ENCODE results near the gene MEF2A. TPM values are rescaled to one million over a fixed set of nuclear protein-coding genes. Genes with fewer than 3 reads are reported as not detected.

Gene MEF2A
- total RNA-seq, 8 experiments from 2014 or later: 12.9 to 65.4 (median 30.9) TPM

DNA sequence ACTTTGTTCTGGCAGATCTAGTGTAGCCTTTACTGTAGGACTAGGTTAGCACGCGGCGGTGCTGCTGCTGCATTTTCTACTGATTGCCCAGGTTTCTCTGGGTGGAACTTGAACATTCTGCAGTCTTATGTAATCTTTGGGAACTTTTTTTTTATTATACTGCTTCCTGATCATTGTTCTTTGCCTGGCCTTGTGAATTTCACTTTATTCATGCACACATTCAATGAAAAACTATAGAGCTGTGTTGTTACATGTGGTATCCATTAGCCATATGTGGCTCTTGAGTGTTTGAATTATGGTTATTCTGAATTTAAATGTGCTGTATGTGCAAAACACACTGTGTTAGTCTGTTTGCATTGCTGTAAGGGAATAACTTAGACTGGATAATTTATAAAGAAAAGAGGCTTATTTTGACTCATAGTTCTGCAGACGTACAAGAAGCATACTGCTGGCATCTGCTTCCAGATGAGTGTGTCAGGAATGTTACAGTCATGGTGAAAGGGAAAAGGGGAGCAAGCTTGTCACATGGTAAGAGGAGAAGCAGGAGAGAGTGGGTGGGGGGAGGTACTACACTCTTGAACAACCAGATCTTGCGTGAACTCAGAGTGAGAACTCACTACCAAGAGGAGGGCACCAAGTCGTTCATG is 26.5 kb downstream of the MEF2A start:
- Histone ChIP-seq H3K4me3 (no peak overlapping the region), H3K4me1 (replicated peaks in 1 of 2) (no peaks in the 10 kb centered on the region), H3K27ac (no peak overlapping the region)
- ATAC-seq (replicated peaks in 6 of 8): peak in 4 of 8 experiments; percentile 35 to 97 (median 78)
- in situ Hi-C loops (cut with MboI; ENCODE audit: low pct_unique_long_range_greater_than_20kb in 2 of 9, low sequenced_read_pairs in 9 of 9, unreplicated experiment in 9 of 9): no loop called here
- WGBS, 10 experiments: 0 to 100% (median 83%) methylated on average over 1 to 6 of the region's 6 CpGs

DNA sequence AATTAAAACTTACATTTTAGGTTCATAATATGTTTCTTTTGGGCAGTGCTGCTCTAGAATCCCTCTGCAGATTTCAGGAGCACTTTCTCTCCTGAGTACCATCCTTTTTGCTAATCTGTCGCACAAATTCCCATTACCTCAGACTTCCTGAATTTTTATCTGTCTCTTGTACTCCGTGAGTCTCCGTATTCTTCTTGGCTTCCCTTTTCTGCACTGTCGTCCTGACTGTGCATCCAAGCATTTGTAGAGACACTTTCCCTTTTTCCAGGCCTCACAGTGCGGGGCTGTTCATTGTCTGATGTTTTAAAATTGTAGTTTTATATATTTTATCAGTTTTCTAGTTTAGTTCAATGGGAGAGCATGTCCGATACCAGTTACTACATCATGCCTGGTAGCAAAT is 27.3 kb downstream of the MEF2A start:
- Histone ChIP-seq H3K4me1 (replicated peaks in 1 of 2) (no peaks in the 10 kb centered on the region), H3K4me3 (no peak overlapping the region), H3K27ac (no peak overlapping the region)
- ATAC-seq (replicated peaks in 6 of 8): no peak
- in situ Hi-C loops (cut with MboI; ENCODE audit: low pct_unique_long_range_greater_than_20kb in 2 of 9, low sequenced_read_pairs in 9 of 9, unreplicated experiment in 9 of 9): no loop called here
- WGBS, 10 experiments: 61 to 96% (median 87%) methylated on average over 4 to 6 of the region's 6 CpGs; no CpG with 5 or more reads in 1 of the 10 experiments

DNA sequence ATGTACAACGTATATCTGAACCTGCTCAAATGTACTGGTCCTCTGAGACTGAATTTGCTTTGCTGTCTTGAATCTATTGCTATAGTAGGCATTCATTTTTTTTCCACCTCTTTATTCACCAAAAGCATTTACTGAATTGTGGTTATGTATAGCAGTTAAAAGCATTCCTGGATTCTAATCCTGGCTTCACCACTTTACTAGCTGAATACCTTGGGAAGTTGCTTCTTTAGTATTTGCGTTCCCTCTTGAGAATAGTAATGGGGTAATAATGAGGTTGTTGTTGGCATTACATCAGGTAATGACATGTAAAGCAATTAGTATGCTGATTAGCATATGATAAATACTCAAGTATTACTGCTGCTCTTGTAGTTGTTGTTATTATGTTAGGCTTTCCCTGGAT is 29.1 kb downstream of the MEF2A start:
- H3K4me3 ChIP-seq: no peak overlapping the region
- in situ Hi-C loops (cut with MboI; ENCODE audit: low pct_unique_long_range_greater_than_20kb in 2 of 9, low sequenced_read_pairs in 9 of 9, unreplicated experiment in 9 of 9): no loop called here
- WGBS, 10 experiments: 60 to 100% (median 96%) methylated on average over 1 to 2 of the region's 2 CpGs; no CpG with 5 or more reads in 1 of the 10 experiments
- no peak overlapping the region for H3K27ac ChIP-seq
- H3K4me1 ChIP-seq (replicated peaks in 1 of 2): no peaks in the 10 kb centered on the region
- ATAC-seq (replicated peaks in 6 of 8): no peak

DNA sequence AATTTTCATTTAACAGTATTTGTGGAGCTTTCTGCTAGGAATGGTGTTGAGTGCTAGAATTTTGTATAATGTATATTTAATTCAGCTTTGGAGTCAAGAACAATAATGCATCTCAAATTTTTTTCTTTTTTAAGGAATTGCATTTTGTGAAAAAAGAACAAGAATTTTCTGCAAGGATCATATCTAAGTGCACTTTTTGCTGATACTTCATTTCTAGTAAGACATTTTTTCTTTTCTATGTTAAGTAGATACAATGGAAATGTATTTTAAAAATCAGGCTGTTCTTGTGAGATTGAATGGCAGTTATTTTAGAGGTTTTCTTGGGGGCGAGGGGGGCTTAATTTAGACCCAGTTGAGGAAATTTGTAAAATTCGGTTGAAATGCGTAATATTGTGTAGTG is 32.5 kb downstream of the MEF2A start:
- 67 to 100% (median 100%) methylated on average over 1 to 3 of the region's 3 CpGs; no CpG with 5 or more reads in 1 of the 10 experiments for WGBS, 10 experiments
- Histone ChIP-seq H3K27ac (no peak overlapping the region), H3K4me3 (no peak overlapping the region), H3K4me1 (replicated peaks in 1 of 2) (no peaks in the 10 kb centered on the region)
- in situ Hi-C loops (cut with MboI; ENCODE audit: low pct_unique_long_range_greater_than_20kb in 2 of 9, low sequenced_read_pairs in 9 of 9, unreplicated experiment in 9 of 9): no loop called here
- ATAC-seq (replicated peaks in 6 of 8): no peak

DNA sequence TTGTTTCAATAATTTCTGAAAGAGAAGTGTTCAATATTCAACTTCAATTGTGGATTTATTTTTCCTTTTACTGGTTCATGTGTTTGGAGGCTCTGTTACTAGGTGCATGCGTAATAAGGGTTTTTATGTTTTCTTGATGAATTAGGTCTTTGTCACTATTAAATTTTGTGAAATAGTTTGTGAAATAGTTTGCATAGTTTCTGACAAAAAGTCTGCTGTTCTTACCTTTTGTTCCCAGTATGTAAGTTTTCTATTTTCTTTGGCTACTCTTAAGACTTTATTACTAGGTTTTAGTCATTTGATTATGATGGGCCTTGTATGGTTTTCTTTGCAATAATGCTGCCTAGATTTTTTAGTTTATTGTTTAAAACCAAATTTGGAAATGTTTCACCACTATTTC is 38.0 kb downstream of the MEF2A start:
- in situ Hi-C loops (cut with MboI; ENCODE audit: low pct_unique_long_range_greater_than_20kb in 2 of 9, low sequenced_read_pairs in 9 of 9, unreplicated experiment in 9 of 9): no loop called here
- H3K27ac ChIP-seq: no peak overlapping the region
- peaks cover 0 to 5% of the 10 kb centered on the region in 2 donors for H3K4me1 ChIP-seq (replicated peaks in 1 of 2)
- ATAC-seq (replicated peaks in 6 of 8): no peak
- no peak overlapping the region for H3K4me3 ChIP-seq
- WGBS, 10 experiments: 86 to 100% (median 100%) methylated on average over 1 of the region's 1 CpG; no CpG with 5 or more reads in 2 of the 10 experiments

DNA sequence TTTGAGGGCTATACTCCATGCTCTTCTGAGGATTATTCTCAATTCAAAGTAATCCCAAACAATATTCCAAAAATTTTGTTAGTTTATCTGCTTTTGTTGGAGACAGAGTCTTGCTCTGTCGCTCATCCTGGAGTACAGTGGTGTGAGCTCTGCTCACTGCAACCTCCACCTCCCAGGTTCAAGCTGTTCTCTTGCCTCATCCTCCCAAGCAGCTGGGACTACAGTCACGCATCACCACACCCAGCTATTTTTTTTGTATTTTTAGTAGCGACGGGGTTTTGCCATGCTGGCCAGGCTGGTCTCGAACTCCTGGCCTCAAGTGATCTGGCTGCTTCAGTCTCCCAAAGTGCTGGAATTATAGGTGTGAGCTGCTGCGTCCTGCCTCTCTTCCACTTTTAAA is 39.1 kb downstream of the MEF2A start:
- no peak overlapping the region for H3K4me3 ChIP-seq
- in situ Hi-C loops (cut with MboI; ENCODE audit: low pct_unique_long_range_greater_than_20kb in 2 of 9, low sequenced_read_pairs in 9 of 9, unreplicated experiment in 9 of 9): no loop called here
- no peak overlapping the region for H3K27ac ChIP-seq
- ATAC-seq (replicated peaks in 6 of 8): peak in 1 of 8 experiments; percentile 64
- H3K4me1 ChIP-seq (replicated peaks in 1 of 2): peaks cover 0 to 5% of the 10 kb centered on the region in 2 donors
- 60 to 100% (median 92%) methylated on average over 1 to 6 of the region's 6 CpGs; no CpG with 5 or more reads in 2 of the 10 experiments for WGBS, 10 experiments

DNA sequence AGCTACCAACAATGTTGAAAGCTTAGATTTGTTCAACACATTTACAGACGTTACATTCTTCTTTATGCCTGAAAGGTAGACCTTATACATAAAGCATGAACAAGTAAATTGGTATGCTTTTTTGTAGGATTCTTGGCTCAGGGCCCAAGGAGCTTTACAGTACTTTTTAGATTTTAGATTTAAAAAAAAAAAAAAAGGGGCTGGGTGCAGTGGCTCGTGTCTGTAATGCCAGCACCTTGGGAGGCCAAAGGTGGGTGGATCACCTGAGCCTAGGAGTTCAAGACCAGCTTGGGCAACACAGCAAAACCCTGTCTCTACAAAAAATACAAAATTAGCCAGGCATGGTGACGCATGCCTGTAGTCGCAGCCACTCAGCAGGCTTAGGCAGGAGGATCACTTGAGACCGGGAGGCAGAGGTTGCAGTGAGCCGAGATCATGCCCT is 39.7 kb downstream of the MEF2A start:
- peaks cover 0 to 5% of the 10 kb centered on the region in 2 donors for H3K4me1 ChIP-seq (replicated peaks in 1 of 2)
- no peak overlapping the region for H3K4me3 ChIP-seq
- no peak overlapping the region for H3K27ac ChIP-seq
- in situ Hi-C loops (cut with MboI; ENCODE audit: low pct_unique_long_range_greater_than_20kb in 2 of 9, low sequenced_read_pairs in 9 of 9, unreplicated experiment in 9 of 9): no loop called here
- no peak for ATAC-seq (replicated peaks in 6 of 8)
- 71 to 100% (median 90%) methylated on average over 1 to 6 of the region's 6 CpGs; no CpG with 5 or more reads in 1 of the 10 experiments for whole genome bisulfite sequencing, 10 experiments

DNA sequence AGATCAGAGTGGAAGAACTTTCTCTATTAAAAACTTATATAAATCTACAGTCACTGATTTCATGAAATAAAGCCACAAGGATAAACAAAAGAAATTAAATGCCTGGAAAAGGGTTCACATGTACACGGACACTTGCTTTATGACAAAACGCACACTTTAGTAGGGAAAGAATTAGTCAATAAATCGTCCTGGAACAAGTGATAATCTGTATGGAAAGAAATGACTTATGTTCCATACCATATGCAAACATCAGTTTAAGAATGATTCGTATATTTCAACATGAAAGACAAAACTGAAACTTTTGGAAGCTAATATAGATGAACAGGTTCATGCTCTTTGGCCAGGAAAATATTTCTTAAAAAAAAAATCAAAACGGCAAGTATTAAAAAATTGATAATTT is 40.2 kb downstream of the MEF2A start:
- H3K27ac ChIP-seq: no peak overlapping the region
- in situ Hi-C loops (cut with MboI; ENCODE audit: low pct_unique_long_range_greater_than_20kb in 2 of 9, low sequenced_read_pairs in 9 of 9, unreplicated experiment in 9 of 9): no loop called here
- no peak for ATAC-seq (replicated peaks in 6 of 8)
- H3K4me3 ChIP-seq: no peak overlapping the region
- H3K4me1 ChIP-seq (replicated peaks in 1 of 2): peaks cover 0 to 5% of the 10 kb centered on the region in 2 donors
- 67 to 100% (median 81%) methylated on average over 3 to 5 of the region's 5 CpGs for WGBS, 10 experiments

DNA sequence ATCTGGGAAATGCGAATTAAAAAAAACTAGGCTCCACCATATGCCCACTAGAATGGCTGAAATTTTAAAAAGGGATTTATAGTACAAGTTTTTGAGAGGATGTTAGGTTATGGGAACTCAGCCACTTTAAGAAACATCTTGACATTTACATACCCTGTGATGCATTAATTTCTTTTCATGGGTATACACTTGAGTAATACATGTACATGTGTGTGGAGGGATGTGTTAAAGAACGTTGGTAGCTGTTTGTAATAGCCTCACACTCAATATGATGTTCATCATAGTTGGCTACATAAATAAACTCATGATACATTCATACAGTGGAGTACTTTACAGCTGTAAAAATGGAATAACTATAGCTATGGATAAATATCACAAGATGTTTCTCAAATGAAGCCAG is 40.9 kb downstream of the MEF2A start:
- no peak overlapping the region for H3K27ac ChIP-seq
- no peak for ATAC-seq (replicated peaks in 6 of 8)
- peaks cover 0 to 5% of the 10 kb centered on the region in 2 donors for H3K4me1 ChIP-seq (replicated peaks in 1 of 2)
- WGBS, 10 experiments: 50 to 100% (median 92%) methylated on average over 1 to 2 of the region's 2 CpGs; no CpG with 5 or more reads in 1 of the 10 experiments
- H3K4me3 ChIP-seq: no peak overlapping the region
- in situ Hi-C loops (cut with MboI; ENCODE audit: low pct_unique_long_range_greater_than_20kb in 2 of 9, low sequenced_read_pairs in 9 of 9, unreplicated experiment in 9 of 9): no loop called here

DNA sequence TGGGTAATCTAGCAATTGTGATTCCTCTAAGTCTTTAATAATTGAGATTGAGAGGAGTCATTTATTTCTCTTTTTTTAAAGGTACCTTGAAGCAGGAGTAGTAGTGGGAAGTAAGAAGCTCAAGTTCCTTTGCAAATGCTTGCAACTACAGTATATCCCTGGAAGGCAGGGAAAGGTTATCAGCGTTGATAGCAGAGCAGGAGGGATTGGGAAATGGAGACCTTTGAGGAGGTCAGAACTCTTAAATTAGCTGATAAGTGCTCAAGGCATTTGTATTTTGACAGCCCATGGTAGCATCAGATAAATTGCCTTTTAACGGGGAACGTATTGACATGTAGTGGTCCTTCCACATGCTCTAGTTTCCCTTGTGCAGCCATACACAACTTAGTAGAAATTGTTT is 47.7 kb downstream of the MEF2A start:
- in situ Hi-C loops (cut with MboI; ENCODE audit: low pct_unique_long_range_greater_than_20kb in 2 of 9, low sequenced_read_pairs in 9 of 9, unreplicated experiment in 9 of 9): no loop called here
- Histone ChIP-seq H3K4me1 (replicated peaks in 1 of 2) (peaks cover 3 to 8% of the 10 kb centered on the region in 2 donors), H3K4me3 (no peak overlapping the region), H3K27ac (no peak overlapping the region)
- WGBS, 10 experiments: 80 to 100% (median 95%) methylated on average over 1 to 3 of the region's 3 CpGs; no CpG with 5 or more reads in 2 of the 10 experiments
- ATAC-seq (replicated peaks in 6 of 8): no peak

DNA sequence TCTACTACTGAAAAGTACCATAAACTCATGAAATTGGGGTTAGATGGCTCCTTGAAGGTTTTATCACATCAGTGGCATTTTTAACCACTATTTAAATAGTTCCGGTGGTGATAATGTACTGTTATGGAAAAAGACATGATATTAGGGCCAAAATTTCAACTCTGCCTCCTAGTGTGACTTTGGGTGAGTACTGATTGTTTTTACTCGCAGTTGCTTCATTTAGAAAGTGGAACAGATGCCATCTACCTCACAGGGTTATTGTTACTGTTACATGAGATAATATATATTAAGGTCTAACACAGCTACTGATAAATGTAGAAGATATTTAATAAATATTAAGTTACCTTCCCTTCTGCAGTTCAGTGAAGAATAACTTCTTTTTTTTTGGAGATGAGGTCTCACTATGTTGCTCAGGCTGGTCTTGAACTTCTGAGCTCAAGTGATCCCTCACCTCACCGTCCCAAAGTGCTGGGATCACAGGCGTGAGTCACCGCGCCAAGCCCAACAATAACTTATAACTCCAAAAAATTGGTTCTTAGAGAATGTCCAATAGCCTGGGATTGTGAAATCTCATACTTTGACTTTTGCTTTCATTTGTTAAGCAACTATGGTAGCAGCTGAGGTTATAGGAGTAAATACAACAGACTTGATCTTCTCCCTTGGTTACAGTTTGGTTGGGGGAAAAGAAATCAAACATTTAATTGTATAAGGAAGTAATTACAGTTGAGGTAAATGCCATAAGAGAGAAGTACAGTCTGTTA is 48.3 kb downstream of the MEF2A start:
- 93 to 100% (median 100%) methylated on average over 1 to 6 of the region's 6 CpGs; no CpG with 5 or more reads in 1 of the 10 experiments for WGBS, 10 experiments
- Histone ChIP-seq H3K4me3 (no peak overlapping the region), H3K27ac (no peak overlapping the region), H3K4me1 (replicated peaks in 1 of 2) (peaks cover 6 to 8% of the 10 kb centered on the region in 2 donors)
- in situ Hi-C loops (cut with MboI; ENCODE audit: low pct_unique_long_range_greater_than_20kb in 2 of 9, low sequenced_read_pairs in 9 of 9, unreplicated experiment in 9 of 9): no loop called here
- ATAC-seq (replicated peaks in 6 of 8): peak in 2 of 8 experiments; percentile 32 to 49

DNA sequence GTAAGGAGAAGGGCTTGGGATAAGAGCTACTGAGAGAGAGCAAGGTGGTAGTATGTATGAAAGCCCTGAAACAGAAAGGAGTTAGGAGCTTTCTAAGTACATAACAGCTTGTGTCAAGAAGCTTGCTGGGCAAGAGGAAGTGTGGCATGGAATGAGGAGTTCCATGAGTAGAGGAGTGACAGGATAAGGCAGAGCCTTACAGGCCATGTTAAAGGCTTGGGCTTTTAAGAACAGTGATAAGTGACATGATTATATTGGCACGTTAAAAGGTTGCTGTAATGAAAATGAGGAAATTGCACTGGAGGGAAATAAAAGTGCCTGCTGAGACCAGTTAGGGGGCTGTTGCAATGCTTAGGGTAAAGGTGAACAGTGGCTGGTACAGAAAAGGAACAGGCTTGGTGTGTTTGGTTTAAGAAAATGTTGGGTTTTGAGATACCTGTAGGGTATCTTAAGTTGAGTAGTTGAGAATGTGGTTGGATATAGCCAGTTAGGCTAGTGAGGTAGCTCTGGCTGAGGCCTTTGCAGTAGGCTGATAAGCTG is 49.0 kb downstream of the MEF2A start:
- Histone ChIP-seq H3K4me3 (no peak overlapping the region), H3K27ac (no peak overlapping the region), H3K4me1 (replicated peaks in 1 of 2) (peaks cover 6 to 8% of the 10 kb centered on the region in 2 donors)
- in situ Hi-C loops (cut with MboI; ENCODE audit: low pct_unique_long_range_greater_than_20kb in 2 of 9, low sequenced_read_pairs in 9 of 9, unreplicated experiment in 9 of 9): no loop called here
- 0 to 100% (median 73%) methylated on average over 1 of the region's 1 CpG; no CpG with 5 or more reads in 3 of the 10 experiments for WGBS, 10 experiments
- ATAC-seq (replicated peaks in 6 of 8): peak in 2 of 8 experiments; percentile 13 to 21

DNA sequence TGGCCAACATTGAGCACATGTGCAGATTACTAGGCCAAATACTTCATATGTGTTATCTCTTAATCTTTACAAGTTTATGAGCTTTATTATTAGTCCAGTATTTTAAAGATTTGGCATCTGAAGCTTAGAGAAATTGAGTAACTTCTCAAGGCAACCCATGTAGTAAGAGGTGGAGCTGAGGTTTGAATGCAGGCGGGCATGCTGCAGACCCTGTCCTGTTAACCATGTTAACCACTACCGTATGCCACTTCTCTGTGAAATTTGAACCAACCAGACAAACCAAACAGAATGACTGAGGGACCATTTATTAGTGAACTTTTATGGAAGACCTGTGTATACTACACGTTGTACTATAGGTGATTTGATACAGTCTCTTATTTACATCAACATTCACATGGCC is 49.7 kb downstream of the MEF2A start:
- no peak for ATAC-seq (replicated peaks in 6 of 8)
- Histone ChIP-seq H3K27ac (no peak overlapping the region), H3K4me3 (no peak overlapping the region), H3K4me1 (replicated peaks in 1 of 2) (peaks cover 6 to 8% of the 10 kb centered on the region in 2 donors)
- 80 to 100% (median 100%) methylated on average over 1 to 3 of the region's 3 CpGs for WGBS, 10 experiments
- in situ Hi-C loops (cut with MboI; ENCODE audit: low pct_unique_long_range_greater_than_20kb in 2 of 9, low sequenced_read_pairs in 9 of 9, unreplicated experiment in 9 of 9): no loop called here

Measured in motor neuron (in vitro differentiated cells).